SU-DHL-6 (cell line): ENCODE measurements around the gene LIMCH1.

Experiments
- H2AFZ ChIP-seq: fragments of 200-600 bp; sonication (generic); 2 replicates; pipeline ENCODE4 v1.6.1; 2014; ENCODE audit warnings: low read depth, mild to moderate bottlenecking, moderate library complexity, mixed read lengths, antibody characterized with exemption, low read length; ENCODE audit not compliant: severe bottlenecking
- H3F3A ChIP-seq: fragments of 200-600 bp; shearing (Covaris generic); 2 replicates; pipeline ENCODE4 v1.6.0; 2016; ENCODE audit warnings: antibody characterized with exemption, mild to moderate bottlenecking; ENCODE audit not compliant: insufficient read depth
- H3K27ac ChIP-seq: fragments of 200-600 bp; sonication (generic); 2 replicates; pipeline ENCODE4 v1.5.1; 2016; ENCODE audit warnings: low read depth, mild to moderate bottlenecking, low read length, moderate library complexity, mixed read lengths
- H3K27me3 ChIP-seq: fragments of 200-600 bp; sonication (generic), shearing (Covaris generic); 2 replicates; pipeline ENCODE4 v1.6.0; 2014; ENCODE audit warnings: mild to moderate bottlenecking, low read length
- H3K36me3 ChIP-seq: fragments of 200-600 bp; sonication (generic); 2 replicates; pipeline ENCODE4 v1.6.1; 2014; ENCODE audit warnings: mild to moderate bottlenecking, low read length, mixed read lengths
- H3K4me2 ChIP-seq: fragments of 300-600, 200-600 bp; shearing (Covaris generic), sonication (generic); 2 replicates; pipeline ENCODE4 v1.6.0; 2014; ENCODE audit warnings: low read length, low read depth, mild to moderate bottlenecking; ENCODE audit not compliant: poor library complexity, severe bottlenecking
- H3K4me3 ChIP-seq: fragments of 200-600 bp; sonication (generic); 2 replicates; pipeline ENCODE4 v1.5.1; 2014; ENCODE audit warnings: antibody characterized with exemption, low read length, mild to moderate bottlenecking, mixed read lengths; ENCODE audit not compliant: insufficient read depth, poor library complexity, severe bottlenecking
- H3K79me2 ChIP-seq: fragments of 200-600 bp; sonication (generic); 2 replicates; pipeline ENCODE4 v1.6.1; 2014; ENCODE audit warnings: mild to moderate bottlenecking, low read length, moderate library complexity; ENCODE audit not compliant: insufficient read depth
- H3K9ac ChIP-seq: fragments of 200-600 bp; sonication (generic); 2 replicates; pipeline ENCODE4 v1.7.0; 2014; ENCODE audit warnings: mild to moderate bottlenecking, low read length
- H3K9me2 ChIP-seq: fragments of 200-600 bp; sonication (generic); replicated peaks from 2 replicates; pipeline ENCODE4 v1.6.1; 2014; ENCODE audit warnings: low read length; ENCODE audit not compliant: insufficient read depth
- H3K9me3 ChIP-seq: fragments of 200-600 bp; sonication (generic); 2 replicates; pipeline ENCODE4 v1.6.1; 2014; ENCODE audit warnings: low read length, mixed read lengths; ENCODE audit not compliant: insufficient read depth
- H4K20me1 ChIP-seq: fragments of 200-600 bp; sonication (generic); 2 replicates; pipeline ENCODE4 v1.6.1; 2014; ENCODE audit warnings: low read depth, mild to moderate bottlenecking, antibody characterized with exemption, low read length, moderate library complexity, mixed read lengths
- CTCF ChIP-seq: fragments of 200-600 bp; sonication (generic); IDR thresholded peaks from one replicate; pipeline ENCODE4 v1.5.1; 2017; ENCODE audit warnings: antibody characterized with exemption, mild to moderate bottlenecking, low read length, moderate library complexity; ENCODE audit not compliant: insufficient read depth, poor library complexity, severe bottlenecking
- EZH2phosphoT487 ChIP-seq: fragments of 200-600 bp; sonication (generic), shearing (Covaris generic); conservative IDR thresholded peaks from 2 replicates; pipeline ENCODE4 v1.6.1; 2018; ENCODE audit warnings: mild to moderate bottlenecking, antibody characterized with exemption, low read length, moderate library complexity, mixed read lengths

LIMCH1 gene

GRCh38 chr4:41559940-41560516 lies 22.1 kb downstream of the LIMCH1 start:
- Histone ChIP-seq H3K79me2 (no peaks in the 10 kb centered on the region), H3K36me3 (no peaks in the 10 kb centered on the region), H3K9ac (no peak overlapping the region), H4K20me1 (no peaks in the 10 kb centered on the region), H3F3A (no peaks in the 10 kb centered on the region), H3K27ac (no peak overlapping the region), H2AFZ (no peak overlapping the region), H3K4me3 (no peak overlapping the region), H3K27me3 (no peaks in the 10 kb centered on the region), H3K9me3 (no peaks in the 10 kb centered on the region), H3K9me2 (no peaks in the 10 kb centered on the region), H3K4me2 (no peak overlapping the region)
- TF ChIP-seq CTCF (no peak), EZH2phosphoT487 (no peak)

GRCh38 chr4:41561244-41561643 lies 23.3 kb downstream of the LIMCH1 start:
- Histone ChIP-seq H3K9ac (no peak overlapping the region), H3K79me2 (no peaks in the 10 kb centered on the region), H4K20me1 (no peaks in the 10 kb centered on the region), H3K27ac (no peak overlapping the region), H3K4me2 (no peak overlapping the region), H3K4me3 (no peak overlapping the region), H3K36me3 (no peaks in the 10 kb centered on the region), H3F3A (no peaks in the 10 kb centered on the region), H3K9me2 (no peaks in the 10 kb centered on the region), H3K27me3 (no peaks in the 10 kb centered on the region), H2AFZ (no peak overlapping the region), H3K9me3 (no peaks in the 10 kb centered on the region)
- TF ChIP-seq EZH2phosphoT487 (no peak), CTCF (no peak)

- Histone ChIP-seq H2AFZ (no peak overlapping the region), H3F3A (no peaks in the 10 kb centered on the region), H3K9ac (no peak overlapping the region), H3K27ac (no peak overlapping the region), H3K27me3 (no peaks in the 10 kb centered on the region), H4K20me1 (no peaks in the 10 kb centered on the region), H3K36me3 (no peaks in the 10 kb centered on the region), H3K79me2 (no peaks in the 10 kb centered on the region), H3K9me3 (no peaks in the 10 kb centered on the region), H3K4me3 (no peak overlapping the region), H3K9me2 (no peaks in the 10 kb centered on the region), H3K4me2 (no peak overlapping the region)
- TF ChIP-seq EZH2phosphoT487: no peak
Observed at GRCh38 chr4:41567186-41567585, 29.2 kb downstream of the LIMCH1 start.

- H3K27ac ChIP-seq: no peak overlapping the region
- H3K9ac ChIP-seq: no peak overlapping the region
- H3K36me3 ChIP-seq: no peaks in the 10 kb centered on the region
- H3K79me2 ChIP-seq: no peaks in the 10 kb centered on the region
- no peak overlapping the region for H3K4me3 ChIP-seq
- TF ChIP-seq CTCF (no peak), EZH2phosphoT487 (no peak)
- no peak overlapping the region for H3K4me2 ChIP-seq
- H2AFZ ChIP-seq: no peak overlapping the region
- no peaks in the 10 kb centered on the region for H4K20me1 ChIP-seq
- no peaks in the 10 kb centered on the region for H3K27me3 ChIP-seq
- H3K9me3 ChIP-seq: no peaks in the 10 kb centered on the region
- no peaks in the 10 kb centered on the region for H3F3A ChIP-seq
- no peaks in the 10 kb centered on the region for H3K9me2 ChIP-seq
Observed at GRCh38 chr4:41568363-41568762, 30.4 kb downstream of the LIMCH1 start.
